Hepatocyte (in vitro differentiated cells): ENCODE results near the gene EVI2B. TPM values are rescaled to one million over a fixed set of nuclear protein-coding genes. Genes with fewer than 3 reads are reported as not detected.
"Not testable (repeated sequence)": the region's sequence is repeated elsewhere in the genome, so short reads cannot be mapped to it uniquely, and the experiment has no call there.

Source experiments
- DNase-seq: peaks from one replicate; pipeline ENCODE4 v3.0.0-alpha.2; 2016; ENCODE audit warnings: low spot score
- H2AFZ ChIP-seq: fragments of 200-600 bp; sonication (generic); 2 replicates; pipeline ENCODE4 v1.6.0; 2016; ENCODE audit warnings: antibody characterized with exemption, mild to moderate bottlenecking
- H3K27ac ChIP-seq: fragments of 200-600 bp; sonication (generic); 2 replicates; pipeline ENCODE4 v1.5.1; 2016; ENCODE audit warnings: mild to moderate bottlenecking
- H3K27me3 ChIP-seq: fragments of 200-600 bp; sonication (generic); 2 replicates; pipeline ENCODE4 v1.6.1; 2016
- H3K36me3 ChIP-seq: fragments of 200-600 bp; sonication (generic); replicated peaks from 2 replicates; pipeline ENCODE4 v1.5.1; 2016; ENCODE audit warnings: low read depth; ENCODE audit not compliant: insufficient read depth
- H3K4me1 ChIP-seq: fragments of 200-600 bp; sonication (generic); 2 replicates; pipeline ENCODE4 v1.5.1; 2016; ENCODE audit warnings: mild to moderate bottlenecking, moderate library complexity; ENCODE audit not compliant: insufficient read depth
- H3K4me2 ChIP-seq: fragments of 200-600 bp; sonication (generic); 2 replicates; pipeline ENCODE4 v1.6.0; 2016
- H3K4me3 ChIP-seq: fragments of 200-600 bp; sonication (generic); 2 replicates; pipeline ENCODE4 v1.5.1; 2016; ENCODE audit warnings: mild to moderate bottlenecking
- H3K79me2 ChIP-seq: fragments of 200-600 bp; sonication (generic); 2 replicates; pipeline ENCODE4 v1.6.0; 2017; ENCODE audit warnings: mild to moderate bottlenecking
- H3K9me2 ChIP-seq: fragments of 200-600 bp; sonication (generic); replicated peaks from 2 replicates; pipeline ENCODE4 v1.6.0; 2017; ENCODE audit warnings: mild to moderate bottlenecking; ENCODE audit not compliant: insufficient read depth
- H3K9me3 ChIP-seq: fragments of 200-600 bp; sonication (generic); 2 replicates; pipeline ENCODE4 v1.5.1; 2016; ENCODE audit warnings: low read depth, mild to moderate bottlenecking
- H4K20me1 ChIP-seq: fragments of 200-600 bp; sonication (generic); 2 replicates; pipeline ENCODE4 v1.6.0; 2016; ENCODE audit warnings: mild to moderate bottlenecking; ENCODE audit not compliant: insufficient read depth, poor library complexity, severe bottlenecking
- EZH2 ChIP-seq: fragments of 200-600 bp; sonication (generic); IDR thresholded peaks from 2 replicates; pipeline ENCODE4 v1.6.1; 2016; ENCODE audit warnings: antibody characterized with exemption, mild to moderate bottlenecking, borderline replicate concordance
- EZH2phosphoT487 ChIP-seq: fragments of 200-600 bp; sonication (generic); IDR thresholded peaks from one replicate; pipeline ENCODE4 v1.6.1; 2018; ENCODE audit warnings: antibody characterized with exemption, mild to moderate bottlenecking, low read depth, moderate library complexity; ENCODE audit not compliant: unreplicated experiment, severe bottlenecking
- WGBS: methylation state at CpG from one replicate; pipeline ENCODE4 v1.1.6; 2016; ENCODE audit warnings: low lambda C conversion rate; ENCODE audit errors: missing lambda C conversion rate; 5-methylcytosine and 5-hydroxymethylcytosine counted together
- polyA plus RNA-seq: library from polyadenylated mRNA; unstranded; fragments of >200 nt; fragmentation: Nextera tagmentation; extraction: Ambion mirVana; gene quantifications from 2 replicates; pipeline ENCODE4 v1.2.1, GENCODE V29; 2016
- total RNA-seq: library from RNA; depleted of rRNA; stranded (reverse); fragments of >200 nt; gene quantifications from 2 replicates; pipeline ENCODE4 v1.2.3, GENCODE V29; 2014
- TF ChIP-seq, protein P1 (sequence below): fragments of 200-600 bp; sonication (generic); IDR thresholded peaks from 2 replicates; pipeline ENCODE4 v1.5.1; 2016; ENCODE audit warnings: antibody characterized with exemption, mild to moderate bottlenecking; ENCODE audit not compliant: poor library complexity

EVI2B gene
- total and polyA plus RNA-seq, 2 experiments from 2014 or later = not detected

DNA sequence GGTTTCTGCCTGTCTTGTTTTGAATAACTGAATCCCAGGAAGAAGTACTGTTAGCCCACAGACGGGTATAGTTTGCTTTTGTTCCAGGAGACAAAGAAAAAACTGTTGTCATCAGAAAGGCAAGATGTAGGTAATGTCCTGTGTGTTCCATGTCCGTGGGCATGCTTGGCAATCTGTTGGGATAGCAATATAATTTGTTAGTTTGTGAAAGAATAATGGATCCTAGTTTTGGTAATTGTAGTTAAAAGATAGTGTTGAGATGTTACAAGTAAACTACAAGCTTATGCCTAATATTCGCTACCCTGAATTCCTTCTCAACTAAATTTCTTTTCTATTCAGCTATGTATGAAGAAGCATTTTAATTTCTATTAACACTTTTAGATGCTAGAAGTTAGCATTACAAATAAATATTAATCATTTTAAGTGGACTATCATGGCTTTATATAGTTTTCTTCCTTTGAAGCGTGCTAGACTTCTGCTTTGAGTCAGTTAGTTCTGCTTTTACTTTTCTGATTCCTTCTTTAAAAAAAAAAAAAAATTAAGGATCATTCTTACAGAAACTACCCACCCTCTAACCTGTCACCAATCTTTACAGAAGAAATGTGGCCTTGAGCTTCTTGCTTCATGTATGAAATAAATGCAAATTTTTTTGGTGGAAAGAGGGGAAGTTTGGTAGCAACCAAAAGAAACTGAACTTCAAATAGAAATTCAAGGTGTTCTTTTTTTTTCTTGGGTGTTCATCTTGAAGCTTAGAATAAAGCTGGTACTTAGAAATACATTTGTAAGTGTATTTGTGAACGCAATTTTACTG lies 5.2 kb upstream of the EVI2B start:
- H3K9me2 ChIP-seq = no peaks in the 10 kb centered on the region
- no peaks in the 10 kb centered on the region for H3K27me3 ChIP-seq
- no peaks in the 10 kb centered on the region for H3K79me2 ChIP-seq
- no peaks in the 10 kb centered on the region for H3K9me3 ChIP-seq
- no peak overlapping the region for H3K4me2 ChIP-seq
- TF ChIP-seq, protein P1, sequence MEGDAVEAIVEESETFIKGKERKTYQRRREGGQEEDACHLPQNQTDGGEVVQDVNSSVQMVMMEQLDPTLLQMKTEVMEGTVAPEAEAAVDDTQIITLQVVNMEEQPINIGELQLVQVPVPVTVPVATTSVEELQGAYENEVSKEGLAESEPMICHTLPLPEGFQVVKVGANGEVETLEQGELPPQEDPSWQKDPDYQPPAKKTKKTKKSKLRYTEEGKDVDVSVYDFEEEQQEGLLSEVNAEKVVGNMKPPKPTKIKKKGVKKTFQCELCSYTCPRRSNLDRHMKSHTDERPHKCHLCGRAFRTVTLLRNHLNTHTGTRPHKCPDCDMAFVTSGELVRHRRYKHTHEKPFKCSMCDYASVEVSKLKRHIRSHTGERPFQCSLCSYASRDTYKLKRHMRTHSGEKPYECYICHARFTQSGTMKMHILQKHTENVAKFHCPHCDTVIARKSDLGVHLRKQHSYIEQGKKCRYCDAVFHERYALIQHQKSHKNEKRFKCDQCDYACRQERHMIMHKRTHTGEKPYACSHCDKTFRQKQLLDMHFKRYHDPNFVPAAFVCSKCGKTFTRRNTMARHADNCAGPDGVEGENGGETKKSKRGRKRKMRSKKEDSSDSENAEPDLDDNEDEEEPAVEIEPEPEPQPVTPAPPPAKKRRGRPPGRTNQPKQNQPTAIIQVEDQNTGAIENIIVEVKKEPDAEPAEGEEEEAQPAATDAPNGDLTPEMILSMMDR = no peak
- no peak for TF ChIP-seq EZH2phosphoT487
- TF ChIP-seq EZH2 = no peak
- 91% methylated on average over 5 of the region's 5 CpGs for WGBS
- no peak overlapping the region for H3K27ac ChIP-seq
- DNase-seq = no peak
- no peaks in the 10 kb centered on the region for H3K36me3 ChIP-seq
- no peaks in the 10 kb centered on the region for H4K20me1 ChIP-seq
- no peaks in the 10 kb centered on the region for H3K4me1 ChIP-seq
- H2AFZ ChIP-seq = no peak overlapping the region
- H3K4me3 ChIP-seq = no peak overlapping the region

DNA sequence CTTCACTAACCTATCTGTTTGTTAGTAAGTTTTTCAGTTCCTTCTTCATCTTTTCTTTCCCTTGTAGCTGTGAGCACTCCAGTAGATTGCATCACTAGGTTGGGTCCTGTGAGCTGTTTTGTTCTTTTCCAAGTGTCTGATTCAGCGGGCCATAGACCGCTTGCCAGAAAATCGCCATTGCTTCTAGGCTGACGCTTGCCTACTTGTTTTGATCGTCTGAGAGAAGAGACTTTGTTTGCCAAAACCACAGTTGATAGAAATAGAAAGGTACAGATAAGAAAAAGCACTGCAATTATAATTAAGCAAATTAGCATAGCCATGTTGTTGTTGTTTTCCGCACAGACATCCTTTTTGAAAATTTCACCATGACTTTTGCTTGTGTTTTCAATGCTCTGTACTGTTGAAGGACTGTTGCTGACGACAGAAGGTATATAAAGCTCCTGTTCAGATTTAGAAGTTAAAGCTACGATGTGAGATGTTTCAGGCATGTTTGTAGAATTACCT lies 4.5 kb upstream of the EVI2B start:
- H3K4me2 ChIP-seq = no peak overlapping the region
- no peak for TF ChIP-seq EZH2phosphoT487
- TF ChIP-seq, protein P1 = no peak
- TF ChIP-seq EZH2 = no peak
- H3K27me3 ChIP-seq = no peaks in the 10 kb centered on the region
- no peaks in the 10 kb centered on the region for H3K36me3 ChIP-seq
- no peaks in the 10 kb centered on the region for H3K4me1 ChIP-seq
- H3K27ac ChIP-seq = no peak overlapping the region
- H3K9me3 ChIP-seq = no peaks in the 10 kb centered on the region
- H3K4me3 ChIP-seq = no peak overlapping the region
- H3K9me2 ChIP-seq = no peaks in the 10 kb centered on the region
- no peak for DNase-seq
- WGBS = 91% methylated on average over 8 of the region's 8 CpGs
- H3K79me2 ChIP-seq = no peaks in the 10 kb centered on the region
- H4K20me1 ChIP-seq = no peaks in the 10 kb centered on the region
- H2AFZ ChIP-seq = no peak overlapping the region

DNA sequence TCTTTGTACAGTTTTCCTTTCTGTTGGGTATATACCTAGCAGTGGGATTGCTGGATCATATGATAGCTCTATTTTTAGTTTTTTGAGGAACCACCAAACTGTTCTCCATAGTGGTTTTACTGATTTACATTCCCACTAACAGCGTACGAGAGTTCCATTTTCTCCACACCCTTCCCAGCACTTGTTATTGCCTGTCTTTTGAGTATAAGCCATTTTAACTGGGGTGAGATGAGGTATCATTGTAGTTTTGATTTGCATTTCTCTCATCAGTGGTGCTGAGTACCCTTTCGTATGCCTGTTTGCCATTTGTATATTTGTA lies 887 bp upstream of the EVI2B start:
- H3K36me3 ChIP-seq = no peaks in the 10 kb centered on the region
- no peaks in the 10 kb centered on the region for H3K4me1 ChIP-seq
- no peak overlapping the region for H3K4me3 ChIP-seq
- no peaks in the 10 kb centered on the region for H3K9me2 ChIP-seq
- H3K27ac ChIP-seq = no peak overlapping the region
- H3K4me2 ChIP-seq = no peak overlapping the region
- no peaks in the 10 kb centered on the region for H4K20me1 ChIP-seq
- no peaks in the 10 kb centered on the region for H3K27me3 ChIP-seq
- no peak for DNase-seq
- TF ChIP-seq EZH2 = no peak
- TF ChIP-seq, protein P1 = no peak
- TF ChIP-seq EZH2phosphoT487 = no peak
- H3K79me2 ChIP-seq = no peaks in the 10 kb centered on the region
- H2AFZ ChIP-seq = no peak overlapping the region
- no peaks in the 10 kb centered on the region for H3K9me3 ChIP-seq
- WGBS = 93% methylated on average over 3 of the region's 3 CpGs

DNA sequence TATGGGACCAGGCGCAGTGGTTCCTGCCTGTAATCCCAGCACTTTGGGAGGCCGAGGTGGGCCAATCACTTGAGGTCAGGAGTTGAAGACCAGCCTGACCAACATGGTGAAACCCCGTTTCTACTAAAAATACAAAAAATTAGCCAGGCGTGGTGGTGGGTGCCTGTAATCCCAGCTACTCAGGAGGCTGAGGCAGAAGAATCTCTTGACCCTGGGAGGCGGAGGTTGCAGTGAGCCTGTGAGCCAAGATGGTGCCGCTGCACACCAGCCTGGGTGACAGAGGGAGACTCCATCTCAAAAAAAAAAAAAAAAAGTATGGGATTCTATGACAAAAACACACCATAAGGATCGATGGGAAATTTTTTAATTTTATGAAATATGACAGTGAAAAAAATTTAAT lies 1.6 kb downstream of the EVI2B start:
- not testable (repeated sequence) for H3K27ac ChIP-seq
- WGBS = 81% methylated on average over 7 of the region's 7 CpGs

More for the DNA sequence above, 1.6 kb downstream of the EVI2B start:
- not testable (repeated sequence) for H3K79me2 ChIP-seq, H4K20me1 ChIP-seq, H3K9me2 ChIP-seq, H3K4me3 ChIP-seq, H3K9me3 ChIP-seq, H3K4me2 ChIP-seq, H2AFZ ChIP-seq, H3K27me3 ChIP-seq, H3K36me3 ChIP-seq, DNase-seq, H3K4me1 ChIP-seq
